ENCODE results near the gene FGF12.

- TF ChIP-seq POLR2AphosphoS5 (IDR thresholded peaks at IDR 0.05; ENCODE audit: low read depth, low read length) (no peak), YY1 (IDR thresholded peaks at IDR 0.05; ENCODE audit: low read depth) (no peak), ELF1 (IDR thresholded peaks at IDR 0.05) (no peak), CTCF (IDR thresholded peaks at IDR 0.05) (no peak)
Measured at GRCh38 chr3:192409838-192410683, 317.3 kb downstream of the FGF12 start.
